ENCODE results near the gene PDE2A.
A peak's percentile ranks its signal among the peaks of the same experiment; 100 is the strongest.

The PDE2A gene

GRCh38 chr11:72693271-72693968, 19.2 kb upstream of the PDE2A start:
- Histone ChIP-seq H3K27me3 (ENCODE audit: control insufficient read depth, insufficient read depth, low read length) (no peaks in the 10 kb centered on the region), H3K36me3 (ENCODE audit: control insufficient read depth, insufficient read depth, low read length) (peaks cover 85% of the 10 kb centered on the region), H3K27ac (ENCODE audit: low read depth, low read length) (no peak overlapping the region), H3K9ac (ENCODE audit: low read depth, low read length) (no peak overlapping the region), H3K4me3 (ENCODE audit: low read depth, low read length) (no peak overlapping the region), H3K4me1 (ENCODE audit: control insufficient read depth, insufficient read depth, low read length) (peaks cover 4% of the 10 kb centered on the region; the same call in 1 of the 2 replicates), H3K9me3 (ENCODE audit: control insufficient read depth, insufficient read depth, low read length) (no peaks in the 10 kb centered on the region)

- H3K4me1 ChIP-seq (ENCODE audit: control insufficient read depth, insufficient read depth, low read length) = peaks cover 4% of the 10 kb centered on the region; the same call in 1 of the 2 replicates
- no peaks in the 10 kb centered on the region for H3K9me3 ChIP-seq (ENCODE audit: control insufficient read depth, insufficient read depth, low read length)
- H3K4me3 ChIP-seq (ENCODE audit: low read depth, low read length) = no peak overlapping the region
- no peaks in the 10 kb centered on the region for H3K27me3 ChIP-seq (ENCODE audit: control insufficient read depth, insufficient read depth, low read length)
- no peak overlapping the region for H3K27ac ChIP-seq (ENCODE audit: low read depth, low read length)
- peaks cover 91% of the 10 kb centered on the region for H3K36me3 ChIP-seq (ENCODE audit: control insufficient read depth, insufficient read depth, low read length)
- no peak overlapping the region for H3K9ac ChIP-seq (ENCODE audit: low read depth, low read length)
Observed at GRCh38 chr11:72692498-72693237, 18.4 kb upstream of the PDE2A start.

DNA sequence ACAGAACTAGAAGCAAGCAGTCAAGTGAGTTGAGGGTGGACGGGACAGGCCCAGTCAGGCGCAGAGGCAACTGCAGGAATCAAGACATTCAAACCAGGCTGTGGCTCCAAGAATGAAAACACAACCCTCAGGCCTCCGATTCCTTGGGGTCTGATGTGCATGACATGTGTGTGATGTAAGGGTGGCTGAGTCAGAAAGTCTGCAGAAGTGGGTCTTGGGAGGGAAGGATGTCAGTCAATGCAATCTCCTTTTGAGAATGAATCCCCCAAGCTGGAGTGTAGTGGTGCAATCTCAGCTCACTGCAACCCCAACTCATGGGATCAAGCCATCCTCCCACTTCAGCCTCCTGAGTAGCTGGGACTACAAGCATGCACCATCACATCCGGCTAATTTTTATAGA, 15.9 kb upstream of the PDE2A start:
- Histone ChIP-seq H3K9ac (ENCODE audit: low read depth, low read length) (no peak overlapping the region), H3K36me3 (ENCODE audit: control insufficient read depth, insufficient read depth, low read length) (peaks cover 89% of the 10 kb centered on the region), H3K27ac (ENCODE audit: low read depth, low read length) (no peak overlapping the region), H3K9me3 (ENCODE audit: control insufficient read depth, insufficient read depth, low read length) (no peaks in the 10 kb centered on the region), H3K4me1 (ENCODE audit: control insufficient read depth, insufficient read depth, low read length) (no peaks in the 10 kb centered on the region), H3K4me3 (ENCODE audit: low read depth, low read length) (no peak overlapping the region), H3K27me3 (ENCODE audit: control insufficient read depth, insufficient read depth, low read length) (no peaks in the 10 kb centered on the region)

- H3K9ac ChIP-seq (ENCODE audit: low read depth, low read length) = no peak overlapping the region
Observed at GRCh38 chr11:72688929-72689328, 14.7 kb upstream of the PDE2A start.

GRCh38 chr11:72688486-72688885, 14.3 kb upstream of the PDE2A start:
- no peak overlapping the region for H3K9ac ChIP-seq (ENCODE audit: low read depth, low read length)
- H3K4me1 ChIP-seq (ENCODE audit: control insufficient read depth, insufficient read depth, low read length) = no peaks in the 10 kb centered on the region
- peaks cover 78% of the 10 kb centered on the region for H3K36me3 ChIP-seq (ENCODE audit: control insufficient read depth, insufficient read depth, low read length)

More at GRCh38 chr11:72688929-72689328, 14.7 kb upstream of the PDE2A start:
- Histone ChIP-seq H3K27me3 (ENCODE audit: control insufficient read depth, insufficient read depth, low read length) (no peaks in the 10 kb centered on the region), H3K4me3 (ENCODE audit: low read depth, low read length) (no peak overlapping the region), H3K36me3 (ENCODE audit: control insufficient read depth, insufficient read depth, low read length) (peaks cover 81% of the 10 kb centered on the region), H3K9me3 (ENCODE audit: control insufficient read depth, insufficient read depth, low read length) (no peaks in the 10 kb centered on the region), H3K27ac (ENCODE audit: low read depth, low read length) (no peak overlapping the region), H3K4me1 (ENCODE audit: control insufficient read depth, insufficient read depth, low read length) (no peaks in the 10 kb centered on the region)

GRCh38 chr11:72687326-72687725, 13.1 kb upstream of the PDE2A start:
- Histone ChIP-seq H3K9me3 (ENCODE audit: control insufficient read depth, insufficient read depth, low read length) (no peaks in the 10 kb centered on the region), H3K4me1 (ENCODE audit: control insufficient read depth, insufficient read depth, low read length) (no peaks in the 10 kb centered on the region), H3K4me3 (ENCODE audit: low read depth, low read length) (no peak overlapping the region), H3K27ac (ENCODE audit: low read depth, low read length) (no peak overlapping the region), H3K27me3 (ENCODE audit: control insufficient read depth, insufficient read depth, low read length) (no peaks in the 10 kb centered on the region), H3K36me3 (ENCODE audit: control insufficient read depth, insufficient read depth, low read length) (peaks cover 66% of the 10 kb centered on the region), H3K9ac (ENCODE audit: low read depth, low read length) (no peak overlapping the region)

More at GRCh38 chr11:72688486-72688885, 14.3 kb upstream of the PDE2A start:
- Histone ChIP-seq H3K9me3 (ENCODE audit: control insufficient read depth, insufficient read depth, low read length) (no peaks in the 10 kb centered on the region), H3K27me3 (ENCODE audit: control insufficient read depth, insufficient read depth, low read length) (no peaks in the 10 kb centered on the region), H3K27ac (ENCODE audit: low read depth, low read length) (no peak overlapping the region), H3K4me3 (ENCODE audit: low read depth, low read length) (no peak overlapping the region)

DNA sequence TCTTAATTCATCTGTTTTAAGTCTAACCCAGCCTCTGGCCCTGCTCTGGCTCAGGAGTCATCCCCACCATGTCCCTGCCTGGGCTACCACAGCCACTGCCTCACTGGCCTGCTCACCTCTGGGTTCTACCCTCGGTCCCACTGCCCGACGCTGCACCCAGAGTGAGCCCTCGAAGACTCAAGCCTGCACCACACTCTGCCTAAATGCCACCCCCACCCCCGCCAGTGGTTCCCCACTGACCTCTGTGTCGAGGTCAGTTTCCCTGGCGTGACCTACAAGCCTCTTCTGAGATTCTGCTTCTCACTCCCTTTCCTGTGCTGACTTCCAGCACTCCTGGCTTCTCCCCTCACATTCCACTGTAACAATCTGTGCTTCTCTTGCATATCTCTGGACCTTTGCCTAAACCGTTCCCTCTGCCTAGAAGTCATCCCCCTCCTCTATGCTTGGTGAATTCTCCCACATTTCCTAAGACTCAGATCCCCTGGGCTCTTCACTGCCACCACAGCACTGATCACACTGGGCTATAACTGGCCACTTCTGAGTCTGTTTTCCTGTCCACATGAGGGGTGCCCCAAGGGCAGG, 12.5 kb upstream of the PDE2A start:
- Histone ChIP-seq H3K9ac (ENCODE audit: low read depth, low read length) (no peak overlapping the region), H3K36me3 (ENCODE audit: control insufficient read depth, insufficient read depth, low read length) (peaks cover 60% of the 10 kb centered on the region), H3K27ac (ENCODE audit: low read depth, low read length) (no peak overlapping the region)

GRCh38 chr11:72685560-72686480, 11.6 kb upstream of the PDE2A start:
- Histone ChIP-seq H3K9ac (ENCODE audit: low read depth, low read length) (no peak overlapping the region), H3K27ac (ENCODE audit: low read depth, low read length) (no peak overlapping the region), H3K36me3 (ENCODE audit: control insufficient read depth, insufficient read depth, low read length) (peaks cover 51% of the 10 kb centered on the region), H3K9me3 (ENCODE audit: control insufficient read depth, insufficient read depth, low read length) (no peaks in the 10 kb centered on the region), H3K4me1 (ENCODE audit: control insufficient read depth, insufficient read depth, low read length) (no peaks in the 10 kb centered on the region), H3K4me3 (ENCODE audit: low read depth, low read length) (no peak overlapping the region), H3K27me3 (ENCODE audit: control insufficient read depth, insufficient read depth, low read length) (no peaks in the 10 kb centered on the region)

More for the DNA sequence above, 12.5 kb upstream of the PDE2A start:
- H3K9me3 ChIP-seq (ENCODE audit: control insufficient read depth, insufficient read depth, low read length) = no peaks in the 10 kb centered on the region
- H3K4me3 ChIP-seq (ENCODE audit: low read depth, low read length) = no peak overlapping the region
- H3K4me1 ChIP-seq (ENCODE audit: control insufficient read depth, insufficient read depth, low read length) = no peaks in the 10 kb centered on the region
- H3K27me3 ChIP-seq (ENCODE audit: control insufficient read depth, insufficient read depth, low read length) = no peaks in the 10 kb centered on the region

GRCh38 chr11:72684236-72684912, 10.2 kb upstream of the PDE2A start:
- no peaks in the 10 kb centered on the region for H3K4me1 ChIP-seq (ENCODE audit: control insufficient read depth, insufficient read depth, low read length)
- H3K27ac ChIP-seq (ENCODE audit: low read depth, low read length) = peak overlapping the region; percentile 43

GRCh38 chr11:72683782-72684200, 9.6 kb upstream of the PDE2A start:
- peaks cover 33% of the 10 kb centered on the region for H3K36me3 ChIP-seq (ENCODE audit: control insufficient read depth, insufficient read depth, low read length)
- H3K4me3 ChIP-seq (ENCODE audit: low read depth, low read length) = no peak overlapping the region
- H3K27me3 ChIP-seq (ENCODE audit: control insufficient read depth, insufficient read depth, low read length) = peaks cover 11% of the 10 kb centered on the region
- no peak overlapping the region for H3K9ac ChIP-seq (ENCODE audit: low read depth, low read length)
- H3K27ac ChIP-seq (ENCODE audit: low read depth, low read length) = peak overlapping the region; percentile 43
- H3K9me3 ChIP-seq (ENCODE audit: control insufficient read depth, insufficient read depth, low read length) = no peaks in the 10 kb centered on the region
- H3K4me1 ChIP-seq (ENCODE audit: control insufficient read depth, insufficient read depth, low read length) = no peaks in the 10 kb centered on the region

More at GRCh38 chr11:72684236-72684912, 10.2 kb upstream of the PDE2A start:
- Histone ChIP-seq H3K36me3 (ENCODE audit: control insufficient read depth, insufficient read depth, low read length) (peaks cover 38% of the 10 kb centered on the region), H3K9me3 (ENCODE audit: control insufficient read depth, insufficient read depth, low read length) (no peaks in the 10 kb centered on the region), H3K27me3 (ENCODE audit: control insufficient read depth, insufficient read depth, low read length) (peaks cover 6% of the 10 kb centered on the region), H3K4me3 (ENCODE audit: low read depth, low read length) (no peak overlapping the region), H3K9ac (ENCODE audit: low read depth, low read length) (no peak overlapping the region)

Measured in HUES48 (cell line).